ENCODE results near the gene HDAC8.

Gene HDAC8

DNA sequence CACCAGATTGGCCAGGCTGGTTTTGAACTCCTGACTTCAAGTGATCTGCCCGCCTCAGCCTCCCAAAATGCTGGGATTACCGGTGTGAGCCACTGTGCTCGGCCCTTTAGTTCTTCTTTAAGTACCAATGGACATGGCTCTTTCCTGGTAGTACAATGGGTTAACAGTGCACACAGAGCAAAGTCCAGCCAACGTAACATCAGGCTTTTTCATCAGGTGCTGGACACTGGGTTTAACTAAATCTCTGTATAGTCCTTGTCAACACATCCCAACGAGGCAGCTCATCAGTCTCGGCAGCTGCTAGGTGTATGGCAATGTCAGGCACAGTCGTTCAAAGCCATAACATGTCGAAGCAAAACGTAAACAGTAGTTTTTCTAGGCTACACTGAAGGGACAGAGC, 93.8 kb downstream of the HDAC8 start:
- Histone ChIP-seq H3K4me3 (ENCODE audit: insufficient read depth, low read depth, low read length) (no peak overlapping the region), H3K36me3 (ENCODE audit: control insufficient read depth, insufficient read depth, low read length) (no peaks in the 10 kb centered on the region), H3K4me1 (ENCODE audit: control insufficient read depth, insufficient read depth, low read length) (no peaks in the 10 kb centered on the region), H3K27ac (ENCODE audit: insufficient read depth, low read depth, low read length, poor library complexity, severe bottlenecking) (no peak overlapping the region), H3K9me3 (ENCODE audit: control insufficient read depth, low read length) (no peaks in the 10 kb centered on the region), H3K27me3 (ENCODE audit: control insufficient read depth, insufficient read depth, low read length, poor library complexity, severe bottlenecking) (no peaks in the 10 kb centered on the region)
- WGBS, 2 experiments = 95% methylated on average over 9 of the region's 9 CpGs

- 87 to 89% methylated on average over 6 to 8 of the region's 8 CpGs for WGBS, 2 experiments
- Histone ChIP-seq H3K27ac (ENCODE audit: insufficient read depth, low read depth, low read length, poor library complexity, severe bottlenecking) (no peak overlapping the region), H3K4me1 (ENCODE audit: control insufficient read depth, insufficient read depth, low read length) (no peaks in the 10 kb centered on the region), H3K9me3 (ENCODE audit: control insufficient read depth, low read length) (no peaks in the 10 kb centered on the region), H3K4me3 (ENCODE audit: insufficient read depth, low read depth, low read length) (no peak overlapping the region), H3K36me3 (ENCODE audit: control insufficient read depth, insufficient read depth, low read length) (no peaks in the 10 kb centered on the region), H3K27me3 (ENCODE audit: control insufficient read depth, insufficient read depth, low read length, poor library complexity, severe bottlenecking) (no peaks in the 10 kb centered on the region)
These were observed 94.3 kb downstream of the HDAC8 start for GRCh38 chrX:72478351-72478750.

DNA sequence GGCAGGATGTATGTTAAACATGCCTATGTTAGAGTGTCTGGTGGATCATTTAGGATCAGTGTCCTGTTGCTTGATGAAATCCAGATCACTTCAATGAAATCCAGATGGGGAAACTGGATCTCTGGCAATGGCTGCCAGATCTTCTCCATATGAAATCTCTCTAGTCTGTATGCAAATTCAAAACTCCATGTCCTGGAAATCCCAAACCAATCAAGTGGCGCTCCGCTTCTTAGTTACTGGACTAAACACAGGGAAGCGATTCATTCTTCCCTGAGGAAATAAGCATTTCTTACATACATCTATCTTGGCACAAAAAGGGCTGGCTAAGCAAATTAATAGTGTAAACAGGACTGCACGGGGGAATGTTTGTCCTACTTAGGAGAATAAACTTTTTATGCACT, 94.9 kb downstream of the HDAC8 start:
- Histone ChIP-seq H3K27me3 (ENCODE audit: control insufficient read depth, insufficient read depth, low read length, poor library complexity, severe bottlenecking) (no peaks in the 10 kb centered on the region), H3K4me3 (ENCODE audit: insufficient read depth, low read depth, low read length) (no peak overlapping the region)
- WGBS, 2 experiments = 91 to 98% methylated on average over 2 to 3 of the region's 4 CpGs

GRCh38 chrX:72477376-72477775, 95.3 kb downstream of the HDAC8 start:
- WGBS, 2 experiments = 94% methylated on average over 2 of the region's 2 CpGs; no CpG with 5 or more reads in 1 of the 2 experiments

More for the DNA sequence above, 94.9 kb downstream of the HDAC8 start:
- H3K9me3 ChIP-seq (ENCODE audit: control insufficient read depth, low read length) = no peaks in the 10 kb centered on the region
- no peak overlapping the region for H3K27ac ChIP-seq (ENCODE audit: insufficient read depth, low read depth, low read length, poor library complexity, severe bottlenecking)
- H3K4me1 ChIP-seq (ENCODE audit: control insufficient read depth, insufficient read depth, low read length) = no peaks in the 10 kb centered on the region
- no peaks in the 10 kb centered on the region for H3K36me3 ChIP-seq (ENCODE audit: control insufficient read depth, insufficient read depth, low read length)

DNA sequence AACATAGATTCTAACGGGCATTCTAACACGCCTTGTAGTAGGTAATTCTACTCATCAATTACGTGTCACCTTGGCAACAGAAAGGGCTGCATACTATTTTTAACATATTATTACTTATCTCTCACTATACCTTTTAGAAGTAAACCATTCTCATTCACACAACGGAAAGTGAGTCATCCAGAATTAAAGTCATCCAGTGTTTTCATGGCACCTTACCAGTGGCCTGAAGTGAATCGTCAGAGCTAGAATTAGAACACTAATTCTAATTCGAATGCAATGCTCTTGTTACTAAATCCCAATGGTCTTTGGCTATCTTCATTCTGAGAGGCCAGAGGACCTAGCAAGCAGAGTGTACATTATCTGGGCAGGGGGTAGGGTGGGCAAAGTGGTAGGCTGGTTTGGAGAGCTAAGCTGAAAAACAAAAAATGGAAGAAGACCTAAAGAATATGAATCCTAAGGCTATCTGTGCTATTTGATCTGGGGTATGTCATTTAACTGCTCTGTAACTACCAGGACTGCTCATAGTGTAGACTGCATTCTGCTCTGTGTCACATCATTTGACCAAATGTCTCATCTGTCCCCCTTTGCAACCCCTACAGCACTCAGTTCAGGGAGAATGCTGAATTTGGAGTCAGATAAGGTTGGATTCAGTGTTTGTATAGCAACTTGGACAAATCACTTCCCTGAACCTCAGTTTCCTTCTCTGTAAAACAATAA, 96.5 kb downstream of the HDAC8 start:
- Histone ChIP-seq H3K27me3 (ENCODE audit: control insufficient read depth, insufficient read depth, low read length, poor library complexity, severe bottlenecking) (no peaks in the 10 kb centered on the region), H3K4me3 (ENCODE audit: insufficient read depth, low read depth, low read length) (no peak overlapping the region), H3K27ac (ENCODE audit: insufficient read depth, low read depth, low read length, poor library complexity, severe bottlenecking) (no peak overlapping the region), H3K9me3 (ENCODE audit: control insufficient read depth, low read length) (no peaks in the 10 kb centered on the region), H3K4me1 (ENCODE audit: control insufficient read depth, insufficient read depth, low read length) (no peaks in the 10 kb centered on the region), H3K36me3 (ENCODE audit: control insufficient read depth, insufficient read depth, low read length) (no peaks in the 10 kb centered on the region)
- 95 to 96% methylated on average over 6 of the region's 6 CpGs for whole genome bisulfite sequencing, 2 experiments

More at GRCh38 chrX:72477376-72477775, 95.3 kb downstream of the HDAC8 start:
- Histone ChIP-seq H3K27me3 (ENCODE audit: control insufficient read depth, insufficient read depth, low read length, poor library complexity, severe bottlenecking) (no peaks in the 10 kb centered on the region), H3K27ac (ENCODE audit: insufficient read depth, low read depth, low read length, poor library complexity, severe bottlenecking) (no peak overlapping the region), H3K36me3 (ENCODE audit: control insufficient read depth, insufficient read depth, low read length) (no peaks in the 10 kb centered on the region), H3K4me1 (ENCODE audit: control insufficient read depth, insufficient read depth, low read length) (no peaks in the 10 kb centered on the region), H3K9me3 (ENCODE audit: control insufficient read depth, low read length) (no peaks in the 10 kb centered on the region), H3K4me3 (ENCODE audit: insufficient read depth, low read depth, low read length) (no peak overlapping the region)

GRCh38 chrX:72475338-72475737, 97.3 kb downstream of the HDAC8 start:
- no peaks in the 10 kb centered on the region for H3K4me1 ChIP-seq (ENCODE audit: control insufficient read depth, insufficient read depth, low read length)
- H3K27ac ChIP-seq (ENCODE audit: insufficient read depth, low read depth, low read length, poor library complexity, severe bottlenecking) = no peak overlapping the region
- 83 to 95% methylated on average over 1 of the region's 1 CpG for WGBS, 2 experiments
- H3K9me3 ChIP-seq (ENCODE audit: control insufficient read depth, low read length) = no peaks in the 10 kb centered on the region
- no peaks in the 10 kb centered on the region for H3K36me3 ChIP-seq (ENCODE audit: control insufficient read depth, insufficient read depth, low read length)
- H3K27me3 ChIP-seq (ENCODE audit: control insufficient read depth, insufficient read depth, low read length, poor library complexity, severe bottlenecking) = no peaks in the 10 kb centered on the region
- no peak overlapping the region for H3K4me3 ChIP-seq (ENCODE audit: insufficient read depth, low read depth, low read length)

- H3K27me3 ChIP-seq (ENCODE audit: control insufficient read depth, insufficient read depth, low read length, poor library complexity, severe bottlenecking) = no peaks in the 10 kb centered on the region
- H3K4me1 ChIP-seq (ENCODE audit: control insufficient read depth, insufficient read depth, low read length) = no peaks in the 10 kb centered on the region
- 91 to 92% methylated on average over 3 of the region's 3 CpGs for WGBS, 2 experiments
- no peak overlapping the region for H3K4me3 ChIP-seq (ENCODE audit: insufficient read depth, low read depth, low read length)
- H3K36me3 ChIP-seq (ENCODE audit: control insufficient read depth, insufficient read depth, low read length) = no peaks in the 10 kb centered on the region
- no peaks in the 10 kb centered on the region for H3K9me3 ChIP-seq (ENCODE audit: control insufficient read depth, low read length)
- H3K27ac ChIP-seq (ENCODE audit: insufficient read depth, low read depth, low read length, poor library complexity, severe bottlenecking) = no peak overlapping the region
These were observed 102.0 kb downstream of the HDAC8 start for GRCh38 chrX:72470532-72471223.

- WGBS, 2 experiments = no CpG with 5 or more reads among the region's 1 CpG
- Histone ChIP-seq H3K27ac (ENCODE audit: insufficient read depth, low read depth, low read length, poor library complexity, severe bottlenecking) (no peak overlapping the region), H3K4me1 (ENCODE audit: control insufficient read depth, insufficient read depth, low read length) (no peaks in the 10 kb centered on the region), H3K27me3 (ENCODE audit: control insufficient read depth, insufficient read depth, low read length, poor library complexity, severe bottlenecking) (no peaks in the 10 kb centered on the region), H3K4me3 (ENCODE audit: insufficient read depth, low read depth, low read length) (no peak overlapping the region), H3K36me3 (ENCODE audit: control insufficient read depth, insufficient read depth, low read length) (no peaks in the 10 kb centered on the region), H3K9me3 (ENCODE audit: control insufficient read depth, low read length) (no peaks in the 10 kb centered on the region)
These were observed 102.5 kb downstream of the HDAC8 start for GRCh38 chrX:72470117-72470516.

GRCh38 chrX:72468607-72469006, 104.0 kb downstream of the HDAC8 start:
- Histone ChIP-seq H3K9me3 (ENCODE audit: control insufficient read depth, low read length) (no peaks in the 10 kb centered on the region), H3K4me1 (ENCODE audit: control insufficient read depth, insufficient read depth, low read length) (no peaks in the 10 kb centered on the region), H3K36me3 (ENCODE audit: control insufficient read depth, insufficient read depth, low read length) (no peaks in the 10 kb centered on the region), H3K27me3 (ENCODE audit: control insufficient read depth, insufficient read depth, low read length, poor library complexity, severe bottlenecking) (no peaks in the 10 kb centered on the region), H3K27ac (ENCODE audit: insufficient read depth, low read depth, low read length, poor library complexity, severe bottlenecking) (no peak overlapping the region), H3K4me3 (ENCODE audit: insufficient read depth, low read depth, low read length) (no peak overlapping the region)
- 88 to 93% methylated on average over 2 of the region's 2 CpGs for WGBS, 2 experiments

DNA sequence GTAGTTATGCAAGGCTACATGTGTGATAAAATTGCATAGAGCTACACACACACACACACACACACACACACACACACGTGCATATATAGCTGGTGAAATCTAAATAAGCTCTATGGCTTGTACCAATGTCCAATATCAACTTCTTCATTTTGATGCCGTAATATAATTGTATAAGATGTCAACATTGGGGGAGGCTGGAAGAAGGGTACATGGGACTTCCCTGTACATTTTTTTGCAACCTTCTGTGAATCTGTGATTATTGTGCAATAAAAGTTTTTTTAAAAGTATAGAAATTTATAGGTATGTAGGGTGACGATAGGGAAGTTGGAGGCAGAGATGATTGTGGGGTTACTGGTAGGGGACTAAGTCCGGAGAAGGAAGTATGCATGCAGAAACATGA, 105.5 kb downstream of the HDAC8 start:
- Histone ChIP-seq H3K9me3 (ENCODE audit: control insufficient read depth, low read length) (no peaks in the 10 kb centered on the region), H3K27me3 (ENCODE audit: control insufficient read depth, insufficient read depth, low read length, poor library complexity, severe bottlenecking) (no peaks in the 10 kb centered on the region), H3K4me3 (ENCODE audit: insufficient read depth, low read depth, low read length) (no peak overlapping the region), H3K36me3 (ENCODE audit: control insufficient read depth, insufficient read depth, low read length) (no peaks in the 10 kb centered on the region), H3K4me1 (ENCODE audit: control insufficient read depth, insufficient read depth, low read length) (no peaks in the 10 kb centered on the region), H3K27ac (ENCODE audit: insufficient read depth, low read depth, low read length, poor library complexity, severe bottlenecking) (no peak overlapping the region)
- WGBS, 2 experiments = 88 to 97% methylated on average over 3 of the region's 4 CpGs
